ENCODE results near the gene FMN2. TPM values are rescaled to one million over a fixed set of nuclear protein-coding genes. Genes with fewer than 3 reads are reported as not detected.

The FMN2 gene
- total and polyA plus RNA-seq, 4 donors, result 0.14 to 2.7 (median 1.2) TPM

DNA sequence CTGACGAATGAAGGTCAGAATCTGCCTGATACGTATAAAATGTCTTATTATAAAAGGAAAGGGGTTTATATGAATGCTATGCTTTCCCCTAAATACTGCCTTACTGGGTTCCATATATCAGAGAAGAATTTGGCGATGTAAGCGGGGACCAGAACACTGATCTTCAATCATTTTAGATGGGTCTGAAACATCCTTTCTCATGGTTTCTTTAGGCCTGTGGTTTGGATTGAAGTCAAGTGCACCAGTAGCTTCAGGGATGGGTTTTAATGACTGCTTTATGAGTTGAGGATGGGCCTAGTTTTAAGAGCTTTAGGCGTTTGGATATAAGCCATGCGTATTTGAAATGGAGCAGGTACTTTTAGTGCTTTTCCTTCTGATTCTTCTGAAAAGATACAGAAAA lies 6.9 kb downstream of the FMN2 start:
- H3K4me1 ChIP-seq (ENCODE audit: control insufficient read depth in 5 of 5, insufficient read depth in 5 of 5, low read length in 5 of 5), result peaks cover 0 to 5% (median 3%) of the 10 kb centered on the region in 5 donors
- TF ChIP-seq, protein P1, sequence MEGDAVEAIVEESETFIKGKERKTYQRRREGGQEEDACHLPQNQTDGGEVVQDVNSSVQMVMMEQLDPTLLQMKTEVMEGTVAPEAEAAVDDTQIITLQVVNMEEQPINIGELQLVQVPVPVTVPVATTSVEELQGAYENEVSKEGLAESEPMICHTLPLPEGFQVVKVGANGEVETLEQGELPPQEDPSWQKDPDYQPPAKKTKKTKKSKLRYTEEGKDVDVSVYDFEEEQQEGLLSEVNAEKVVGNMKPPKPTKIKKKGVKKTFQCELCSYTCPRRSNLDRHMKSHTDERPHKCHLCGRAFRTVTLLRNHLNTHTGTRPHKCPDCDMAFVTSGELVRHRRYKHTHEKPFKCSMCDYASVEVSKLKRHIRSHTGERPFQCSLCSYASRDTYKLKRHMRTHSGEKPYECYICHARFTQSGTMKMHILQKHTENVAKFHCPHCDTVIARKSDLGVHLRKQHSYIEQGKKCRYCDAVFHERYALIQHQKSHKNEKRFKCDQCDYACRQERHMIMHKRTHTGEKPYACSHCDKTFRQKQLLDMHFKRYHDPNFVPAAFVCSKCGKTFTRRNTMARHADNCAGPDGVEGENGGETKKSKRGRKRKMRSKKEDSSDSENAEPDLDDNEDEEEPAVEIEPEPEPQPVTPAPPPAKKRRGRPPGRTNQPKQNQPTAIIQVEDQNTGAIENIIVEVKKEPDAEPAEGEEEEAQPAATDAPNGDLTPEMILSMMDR (IDR thresholded peaks at IDR 0.05; ENCODE audit: control extremely low read depth, extremely low read depth), result no peak
- no peaks in the 10 kb centered on the region for H3K36me3 ChIP-seq (ENCODE audit: control insufficient read depth in 4 of 4, insufficient read depth in 4 of 4, low read length in 4 of 4)
- 93 to 95% methylated on average over 6 of the region's 6 CpGs for WGBS, 2 donors
- peaks cover 4 to 33% (median 21%) of the 10 kb centered on the region in 3 donors for H3K27me3 ChIP-seq (ENCODE audit: control insufficient read depth in 3 of 3, insufficient read depth in 3 of 3, low read length in 2 of 3)
- ATAC-seq (ENCODE audit: insufficient read depth, low FRiP score), result no peak
- no peak overlapping the region for H3K9ac ChIP-seq (ENCODE audit: insufficient read depth in 1 of 2, low read length in 2 of 2)
- no peaks in the 10 kb centered on the region for H3K9me3 ChIP-seq (ENCODE audit: control insufficient read depth in 4 of 4, insufficient read depth in 3 of 4, low read length in 3 of 4)
- H3K27ac ChIP-seq (ENCODE audit: low read depth in 1 of 2, low read length in 1 of 2), result no peak overlapping the region
- H3K4me3 ChIP-seq, result no peak overlapping the region
- DNase-seq, result no peak

DNA sequence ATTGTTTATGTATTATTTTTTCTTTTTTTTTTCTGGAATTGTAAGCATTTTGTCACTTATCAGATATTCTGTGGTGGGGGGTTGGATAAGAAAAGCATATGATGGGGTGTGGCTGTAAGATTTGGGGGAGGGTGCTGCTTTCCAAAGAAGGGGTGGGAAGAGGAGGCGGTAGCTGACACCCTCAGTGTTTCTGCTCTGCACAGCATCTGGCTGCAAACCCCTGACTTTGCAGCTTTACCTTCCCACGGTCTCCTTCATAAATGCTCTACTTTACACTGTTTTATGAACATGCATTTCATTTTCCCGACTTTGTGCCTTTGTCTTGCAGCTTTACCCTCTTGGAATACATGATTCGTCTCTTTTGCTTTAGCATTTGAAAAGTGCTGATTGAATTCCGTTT lies 7.6 kb downstream of the FMN2 start:
- Histone ChIP-seq H3K27me3 (ENCODE audit: control insufficient read depth in 3 of 3, insufficient read depth in 3 of 3, low read length in 2 of 3) (peaks cover 0 to 25% (median 13%) of the 10 kb centered on the region in 3 donors), H3K27ac (ENCODE audit: low read depth in 1 of 2, low read length in 1 of 2) (no peak overlapping the region), H3K4me1 (ENCODE audit: control insufficient read depth in 5 of 5, insufficient read depth in 5 of 5, low read length in 5 of 5) (peaks cover 0 to 4% (median 3%) of the 10 kb centered on the region in 5 donors), H3K9ac (ENCODE audit: insufficient read depth in 1 of 2, low read length in 2 of 2) (no peak overlapping the region), H3K4me3 (no peak overlapping the region), H3K9me3 (ENCODE audit: control insufficient read depth in 4 of 4, insufficient read depth in 3 of 4, low read length in 3 of 4) (no peaks in the 10 kb centered on the region), H3K36me3 (ENCODE audit: control insufficient read depth in 4 of 4, insufficient read depth in 4 of 4, low read length in 4 of 4) (no peaks in the 10 kb centered on the region)
- TF ChIP-seq, protein P1 (IDR thresholded peaks at IDR 0.05; ENCODE audit: control extremely low read depth, extremely low read depth), result no peak
- ATAC-seq (ENCODE audit: insufficient read depth, low FRiP score) (no peak), DNase-seq (no peak)
- WGBS, 2 donors, result 63 to 66% methylated on average over 5 of the region's 5 CpGs

DNA sequence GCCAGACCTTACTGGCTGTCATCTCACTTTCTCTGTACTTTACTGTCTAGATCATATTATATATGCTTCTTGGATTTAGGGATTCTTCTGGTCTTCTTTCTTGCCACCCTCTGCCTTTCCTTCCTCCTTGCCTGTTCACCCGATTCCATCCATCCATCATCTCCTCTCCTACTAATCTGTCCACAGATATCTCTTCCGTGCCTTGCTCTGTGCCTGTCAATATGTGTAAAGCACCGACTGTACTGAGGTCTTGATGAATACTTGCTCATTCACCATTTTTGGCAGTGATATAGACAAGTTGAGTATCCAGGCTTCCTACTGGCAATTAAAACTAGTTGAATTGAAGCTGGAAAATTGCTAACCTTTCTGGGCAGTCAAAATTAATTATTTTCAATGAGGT lies 8.1 kb downstream of the FMN2 start:
- H3K4me1 ChIP-seq (ENCODE audit: control insufficient read depth in 5 of 5, insufficient read depth in 5 of 5, low read length in 5 of 5), result peaks cover 0 to 4% (median 3%) of the 10 kb centered on the region in 5 donors
- H3K27me3 ChIP-seq (ENCODE audit: control insufficient read depth in 3 of 3, insufficient read depth in 3 of 3, low read length in 2 of 3), result peaks cover 0 to 22% (median 10%) of the 10 kb centered on the region in 3 donors
- TF ChIP-seq, protein P1 (IDR thresholded peaks at IDR 0.05; ENCODE audit: control extremely low read depth, extremely low read depth), result no peak
- no peak overlapping the region for H3K27ac ChIP-seq (ENCODE audit: low read depth in 1 of 2, low read length in 1 of 2)
- no peaks in the 10 kb centered on the region for H3K36me3 ChIP-seq (ENCODE audit: control insufficient read depth in 4 of 4, insufficient read depth in 4 of 4, low read length in 4 of 4)
- DNase-seq (no peak), ATAC-seq (ENCODE audit: insufficient read depth, low FRiP score) (no peak)
- H3K9ac ChIP-seq (ENCODE audit: insufficient read depth in 1 of 2, low read length in 2 of 2), result no peak overlapping the region
- H3K9me3 ChIP-seq (ENCODE audit: control insufficient read depth in 4 of 4, insufficient read depth in 3 of 4, low read length in 3 of 4), result no peaks in the 10 kb centered on the region
- 46 to 65% methylated on average over 3 of the region's 3 CpGs for WGBS, 2 donors
- H3K4me3 ChIP-seq, result no peak overlapping the region

DNA sequence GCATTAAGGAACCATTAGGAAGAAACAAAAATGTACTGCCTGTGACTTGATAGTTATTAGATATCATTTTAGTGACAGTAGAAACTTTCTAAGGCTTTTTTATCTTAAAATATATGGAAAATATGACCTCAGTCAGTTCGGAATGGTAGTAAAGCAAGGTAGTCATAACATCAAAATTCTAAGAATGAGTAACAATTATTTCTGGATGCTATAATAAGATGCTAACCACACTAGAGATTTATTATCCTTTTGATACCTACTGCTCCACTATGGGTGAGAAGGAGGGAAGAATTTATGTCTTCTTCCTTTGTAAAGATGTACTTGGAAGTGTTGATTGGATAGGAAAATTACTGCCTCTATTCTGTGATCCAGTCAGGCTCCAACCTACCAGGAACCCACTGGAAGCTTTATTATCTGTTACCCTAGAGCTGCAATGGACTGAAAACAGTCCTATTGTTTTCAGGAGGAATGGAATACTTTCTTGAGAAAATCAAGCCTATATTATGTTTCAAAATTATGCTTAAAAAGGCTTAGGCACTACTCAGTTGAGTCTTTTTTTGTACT lies 8.8 kb downstream of the FMN2 start:
- WGBS, 2 donors, result 80 to 91% methylated on average over 1 of the region's 1 CpG
- Histone ChIP-seq H3K4me3 (no peak overlapping the region), H3K9ac (ENCODE audit: insufficient read depth in 1 of 2, low read length in 2 of 2) (no peak overlapping the region), H3K36me3 (ENCODE audit: control insufficient read depth in 4 of 4, insufficient read depth in 4 of 4, low read length in 4 of 4) (no peaks in the 10 kb centered on the region), H3K9me3 (ENCODE audit: control insufficient read depth in 4 of 4, insufficient read depth in 3 of 4, low read length in 3 of 4) (no peaks in the 10 kb centered on the region), H3K4me1 (ENCODE audit: control insufficient read depth in 5 of 5, insufficient read depth in 5 of 5, low read length in 5 of 5) (peaks cover 0 to 4% (median 3%) of the 10 kb centered on the region in 5 donors), H3K27me3 (ENCODE audit: control insufficient read depth in 3 of 3, insufficient read depth in 3 of 3, low read length in 2 of 3) (peaks cover 0 to 15% (median 3%) of the 10 kb centered on the region in 3 donors), H3K27ac (ENCODE audit: low read depth in 1 of 2, low read length in 1 of 2) (no peak overlapping the region)
- DNase-seq (no peak), ATAC-seq (ENCODE audit: insufficient read depth, low FRiP score) (no peak)
- TF ChIP-seq, protein P1 (IDR thresholded peaks at IDR 0.05; ENCODE audit: control extremely low read depth, extremely low read depth), result no peak
